Endometrial microvascular endothelial cells (primary cell): Measurements from ENCODE around the gene PRPF18. TPM values are rescaled to one million over a fixed set of nuclear protein-coding genes. Genes with fewer than 3 reads are reported as not detected.

Experiments
- in situ Hi-C: cut with HindIII; loops from 2 replicates; pipeline ENCODE4 v1.10.0; 2017; ENCODE audit warnings: low sequenced_read_pairs, low pct_unique_long_range_greater_than_20kb; ENCODE audit errors: inconsistent ontology term
- total RNA-seq: library from RNA; depleted of rRNA; stranded (reverse); fragments of >200 nt; gene quantifications from one replicate; pipeline ENCODE4 v1.2.3, GENCODE V29; 2015; ENCODE audit errors: inconsistent ontology term

PRPF18 gene
- total RNA-seq, 1 donor from 2014 or later = 27.0 TPM

DNA sequence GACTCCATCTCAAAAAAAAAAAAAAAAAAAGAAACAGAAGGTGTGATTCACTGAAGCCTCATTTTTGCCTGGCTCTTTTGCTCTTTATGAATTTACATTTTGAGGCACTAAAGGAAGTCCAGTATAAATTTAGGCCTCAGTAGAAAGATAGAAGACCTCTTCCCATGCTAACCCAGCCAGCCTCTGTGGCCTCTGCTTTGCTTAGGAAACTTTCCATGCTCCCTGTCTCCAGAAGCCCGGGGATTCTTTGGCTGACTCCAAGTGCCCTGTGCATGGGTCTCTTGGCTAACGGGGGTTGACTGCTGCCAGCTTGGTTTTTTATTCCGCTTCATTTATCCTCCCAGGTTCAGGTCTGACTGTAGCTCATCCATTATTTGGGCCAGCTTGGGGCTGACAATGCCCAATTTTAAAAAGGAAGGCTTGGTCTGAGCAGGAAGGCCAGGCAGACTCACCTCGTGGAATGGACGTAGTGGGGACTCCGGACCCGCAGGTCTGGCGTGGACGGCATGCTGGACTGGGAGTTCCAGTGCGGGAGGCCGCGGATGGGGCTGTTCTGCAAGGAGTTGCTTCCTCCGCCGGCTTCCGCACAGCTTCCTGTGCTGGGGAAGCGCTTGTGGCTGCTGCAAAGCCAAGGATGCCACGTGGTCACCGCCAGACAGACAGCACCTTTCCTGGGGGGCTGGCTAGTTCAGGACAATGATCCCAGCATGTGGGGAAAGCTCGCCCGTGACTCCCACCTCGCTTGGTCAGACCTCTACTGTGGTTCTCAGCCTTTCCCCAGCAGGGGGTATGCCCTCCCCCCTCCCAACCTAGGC, 72.3 kb downstream of the PRPF18 start:
- in situ Hi-C loops = no loop called here

GRCh38 chr10:13659887-13660550, 73.3 kb downstream of the PRPF18 start:
- in situ Hi-C loops = no loop called here

GRCh38 chr10:13660551-13660920, 73.8 kb downstream of the PRPF18 start:
- in situ Hi-C loops = no loop called here

- in situ Hi-C loops = no loop called here
These were observed 74.5 kb downstream of the PRPF18 start for GRCh38 chr10:13661256-13661655.

- in situ Hi-C loops = no loop called here
These were observed 78.9 kb downstream of the PRPF18 start for GRCh38 chr10:13665516-13666262.

GRCh38 chr10:13668126-13668525, 81.4 kb downstream of the PRPF18 start:
- in situ Hi-C loops = no loop called here

- in situ Hi-C loops = no loop called here
These were observed 82.6 kb downstream of the PRPF18 start for GRCh38 chr10:13669182-13669855.

GRCh38 chr10:13669901-13670300, 83.1 kb downstream of the PRPF18 start:
- in situ Hi-C loops = no loop called here

DNA sequence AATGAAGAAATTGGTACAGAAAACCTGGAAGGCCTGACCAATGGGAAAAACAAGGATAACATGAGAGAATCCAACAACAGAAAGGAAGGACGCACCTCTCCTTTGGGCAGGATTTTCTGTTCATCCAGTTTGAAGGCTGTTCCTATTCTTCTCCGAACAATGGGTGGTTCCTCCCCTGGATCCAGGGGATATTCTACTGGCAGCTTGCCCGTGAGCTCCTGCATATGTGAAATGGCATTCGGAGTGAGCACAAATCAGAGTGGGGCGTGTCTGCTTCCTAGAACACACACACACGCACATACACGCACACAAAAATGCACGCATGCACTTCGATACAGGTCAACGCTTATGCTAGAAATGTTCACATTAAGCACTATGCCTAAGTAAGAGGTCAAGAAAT, 83.5 kb downstream of the PRPF18 start:
- in situ Hi-C loops = no loop called here

- in situ Hi-C loops = no loop called here
These were observed 85.1 kb downstream of the PRPF18 start for GRCh38 chr10:13671904-13672303.

- in situ Hi-C loops = no loop called here
These were observed 85.8 kb downstream of the PRPF18 start for GRCh38 chr10:13672548-13672947.

DNA sequence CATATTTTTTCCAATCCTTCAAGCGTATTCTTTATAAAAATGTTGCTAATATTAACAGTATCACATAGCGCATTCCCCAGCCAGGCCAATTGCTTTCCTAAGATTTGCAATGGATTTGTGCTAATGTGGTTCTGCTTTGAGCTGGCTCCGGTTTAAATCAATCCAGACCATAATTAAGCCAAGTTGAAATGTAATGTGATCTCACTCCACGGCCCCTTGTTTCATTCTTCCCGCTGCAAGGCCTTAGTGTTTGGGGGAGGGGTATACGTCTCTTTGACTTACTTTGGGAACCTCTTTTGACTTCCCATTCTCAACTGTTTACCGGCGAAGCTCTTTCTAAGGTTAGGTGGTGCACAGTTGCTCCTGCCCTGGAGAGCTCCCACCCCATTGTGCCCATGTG, 86.4 kb downstream of the PRPF18 start:
- in situ Hi-C loops = no loop called here

- in situ Hi-C loops = no loop called here
These were observed 88.2 kb downstream of the PRPF18 start for GRCh38 chr10:13674645-13675588.

DNA sequence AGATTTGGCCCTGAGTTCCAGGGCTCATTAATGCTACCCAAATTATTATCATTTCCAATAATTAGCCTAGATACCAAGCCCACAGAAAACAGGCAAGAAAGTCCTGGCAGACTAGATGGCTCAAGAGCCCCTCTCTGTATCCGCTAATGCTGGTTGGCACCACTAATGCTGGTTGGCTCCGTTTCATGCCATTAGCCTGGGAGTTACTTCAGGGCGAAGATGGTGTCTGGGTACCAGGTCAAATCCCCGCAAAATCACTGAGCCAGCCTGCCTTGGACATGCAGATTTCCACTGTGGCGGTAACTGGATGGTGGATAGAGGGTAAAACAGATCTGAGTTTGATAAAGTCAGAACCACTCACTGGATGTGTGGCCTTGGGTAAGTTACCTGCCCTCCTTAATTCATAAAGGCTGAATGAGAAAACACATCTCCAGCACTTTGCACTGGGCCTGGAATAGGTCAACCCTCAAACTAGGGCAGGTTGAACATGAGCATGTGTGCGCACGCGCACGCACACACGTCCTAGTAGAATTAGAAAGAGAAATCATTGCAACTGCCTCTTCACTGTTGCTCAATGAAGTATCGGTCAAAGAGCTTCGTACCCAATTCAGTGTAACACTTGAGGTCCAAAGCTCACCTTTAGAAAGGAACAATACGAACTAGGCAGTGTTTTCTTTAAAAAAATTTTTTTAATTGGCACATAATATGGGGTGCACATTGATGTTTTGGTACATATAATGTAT, 91.5 kb downstream of the PRPF18 start:
- in situ Hi-C loops = no loop called here
